ENCODE measurements around the gene FALEC.

The FALEC gene

DNA sequence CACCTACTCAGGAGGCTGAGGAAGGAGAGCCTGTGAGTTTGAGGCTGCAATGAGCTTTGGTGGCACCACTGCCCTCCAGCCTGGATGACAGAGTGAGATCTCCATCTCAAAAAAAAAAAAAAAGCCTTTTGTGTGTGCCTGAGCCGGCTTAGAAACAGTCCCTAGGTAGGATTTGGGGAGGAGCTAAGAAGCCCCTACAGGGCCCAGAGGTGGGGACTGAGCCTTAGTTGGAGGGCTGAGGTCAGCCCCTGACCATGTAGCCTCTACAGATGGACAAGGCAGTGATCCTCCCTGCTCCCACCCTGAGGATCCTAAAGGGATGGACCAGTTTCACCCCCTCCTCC lies 36.2 kb downstream of the FALEC start:
- ATAC-seq: no peak
- no peak for TF ChIP-seq ARNTL (CRISPR knock-in tag; IDR thresholded peaks at IDR 0.05; ENCODE audit: borderline replicate concordance, low read depth)
- no peak for TF ChIP-seq RARB (CRISPR knock-in tag; IDR thresholded peaks at IDR 0.05)
- TF ChIP-seq ISL1 (CRISPR knock-in tag; IDR thresholded peaks at IDR 0.05): no peak
- TF ChIP-seq, protein P1, sequence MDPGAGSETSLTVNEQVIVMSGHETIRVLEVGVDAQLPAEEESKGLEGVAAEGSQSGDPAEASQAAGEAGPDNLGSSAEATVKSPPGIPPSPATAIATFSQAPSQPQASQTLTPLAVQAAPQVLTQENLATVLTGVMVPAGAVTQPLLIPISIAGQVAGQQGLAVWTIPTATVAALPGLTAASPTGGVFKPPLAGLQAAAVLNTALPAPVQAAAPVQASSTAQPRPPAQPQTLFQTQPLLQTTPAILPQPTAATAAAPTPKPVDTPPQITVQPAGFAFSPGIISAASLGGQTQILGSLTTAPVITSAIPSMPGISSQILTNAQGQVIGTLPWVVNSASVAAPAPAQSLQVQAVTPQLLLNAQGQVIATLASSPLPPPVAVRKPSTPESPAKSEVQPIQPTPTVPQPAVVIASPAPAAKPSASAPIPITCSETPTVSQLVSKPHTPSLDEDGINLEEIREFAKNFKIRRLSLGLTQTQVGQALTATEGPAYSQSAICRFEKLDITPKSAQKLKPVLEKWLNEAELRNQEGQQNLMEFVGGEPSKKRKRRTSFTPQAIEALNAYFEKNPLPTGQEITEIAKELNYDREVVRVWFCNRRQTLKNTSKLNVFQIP (CRISPR knock-in tag; IDR thresholded peaks at IDR 0.05; ENCODE audit: borderline replicate concordance, low read depth): no peak
- no peak for TF ChIP-seq TOX (CRISPR knock-in tag; IDR thresholded peaks at IDR 0.05; ENCODE audit: borderline replicate concordance)
- no peak for TF ChIP-seq ZFP3 (CRISPR knock-in tag; IDR thresholded peaks at IDR 0.05)
- TF ChIP-seq, protein P2, sequence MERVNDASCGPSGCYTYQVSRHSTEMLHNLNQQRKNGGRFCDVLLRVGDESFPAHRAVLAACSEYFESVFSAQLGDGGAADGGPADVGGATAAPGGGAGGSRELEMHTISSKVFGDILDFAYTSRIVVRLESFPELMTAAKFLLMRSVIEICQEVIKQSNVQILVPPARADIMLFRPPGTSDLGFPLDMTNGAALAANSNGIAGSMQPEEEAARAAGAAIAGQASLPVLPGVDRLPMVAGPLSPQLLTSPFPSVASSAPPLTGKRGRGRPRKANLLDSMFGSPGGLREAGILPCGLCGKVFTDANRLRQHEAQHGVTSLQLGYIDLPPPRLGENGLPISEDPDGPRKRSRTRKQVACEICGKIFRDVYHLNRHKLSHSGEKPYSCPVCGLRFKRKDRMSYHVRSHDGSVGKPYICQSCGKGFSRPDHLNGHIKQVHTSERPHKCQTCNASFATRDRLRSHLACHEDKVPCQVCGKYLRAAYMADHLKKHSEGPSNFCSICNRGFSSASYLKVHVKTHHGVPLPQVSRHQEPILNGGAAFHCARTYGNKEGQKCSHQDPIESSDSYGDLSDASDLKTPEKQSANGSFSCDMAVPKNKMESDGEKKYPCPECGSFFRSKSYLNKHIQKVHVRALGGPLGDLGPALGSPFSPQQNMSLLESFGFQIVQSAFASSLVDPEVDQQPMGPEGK (CRISPR knock-in tag; IDR thresholded peaks at IDR 0.05; ENCODE audit: borderline replicate concordance): no peak
- no peak for TF ChIP-seq BACH2 (CRISPR knock-in tag; IDR thresholded peaks at IDR 0.05; ENCODE audit: borderline replicate concordance)
- TF ChIP-seq ZNF565 (CRISPR knock-in tag; conservative IDR thresholded peaks at IDR 0.05; ENCODE audit: low read depth): no peak
- no peak for TF ChIP-seq ZC3H10 (CRISPR knock-in tag; IDR thresholded peaks at IDR 0.05)

DNA sequence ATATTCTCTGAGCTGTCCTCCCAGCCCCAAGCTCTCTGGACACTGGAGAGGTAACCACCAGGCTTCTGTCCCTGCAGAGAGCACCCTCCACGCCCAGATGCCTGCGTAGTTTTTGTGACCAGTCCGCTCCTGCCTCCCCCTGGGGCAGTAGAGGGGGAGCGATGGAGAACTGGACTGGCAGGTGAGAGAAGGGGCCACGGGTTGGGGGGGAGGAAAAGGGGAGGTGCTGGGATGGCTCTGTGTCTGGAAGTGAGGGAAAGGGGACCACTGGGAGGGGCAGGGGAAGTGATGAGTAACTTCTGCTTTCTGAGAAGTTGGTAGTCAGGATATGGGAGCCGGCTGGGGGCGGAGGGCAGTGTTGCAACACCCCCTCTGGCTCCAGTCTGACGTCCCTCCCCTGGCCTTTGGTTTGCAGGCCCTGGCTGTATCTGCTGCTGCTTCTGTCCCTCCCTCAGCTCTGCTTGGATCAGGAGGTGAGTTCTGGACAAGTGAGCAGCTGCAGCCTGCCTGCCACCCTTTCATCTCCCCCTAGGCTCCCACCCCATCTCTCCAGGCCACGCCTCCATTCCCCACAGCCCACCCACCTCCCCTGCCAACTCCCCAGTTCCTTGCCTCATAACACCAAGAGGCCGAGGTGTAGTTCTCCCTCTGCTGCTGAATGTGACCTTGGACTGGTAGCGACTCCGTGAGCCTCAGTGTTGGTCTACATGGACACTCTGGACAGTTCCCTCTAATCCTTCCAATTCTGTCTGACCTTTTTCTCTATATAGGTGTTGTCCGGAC lies 36.8 kb downstream of the FALEC start:
- TF ChIP-seq, protein P2 (CRISPR knock-in tag; IDR thresholded peaks at IDR 0.05; ENCODE audit: borderline replicate concordance): no peak
- no peak for TF ChIP-seq ZNF565 (CRISPR knock-in tag; conservative IDR thresholded peaks at IDR 0.05; ENCODE audit: low read depth)
- ATAC-seq: peak; percentile 31

- no peak for ATAC-seq
Observed at GRCh38 chr1:150552911-150553289, 37.3 kb downstream of the FALEC start.

DNA sequence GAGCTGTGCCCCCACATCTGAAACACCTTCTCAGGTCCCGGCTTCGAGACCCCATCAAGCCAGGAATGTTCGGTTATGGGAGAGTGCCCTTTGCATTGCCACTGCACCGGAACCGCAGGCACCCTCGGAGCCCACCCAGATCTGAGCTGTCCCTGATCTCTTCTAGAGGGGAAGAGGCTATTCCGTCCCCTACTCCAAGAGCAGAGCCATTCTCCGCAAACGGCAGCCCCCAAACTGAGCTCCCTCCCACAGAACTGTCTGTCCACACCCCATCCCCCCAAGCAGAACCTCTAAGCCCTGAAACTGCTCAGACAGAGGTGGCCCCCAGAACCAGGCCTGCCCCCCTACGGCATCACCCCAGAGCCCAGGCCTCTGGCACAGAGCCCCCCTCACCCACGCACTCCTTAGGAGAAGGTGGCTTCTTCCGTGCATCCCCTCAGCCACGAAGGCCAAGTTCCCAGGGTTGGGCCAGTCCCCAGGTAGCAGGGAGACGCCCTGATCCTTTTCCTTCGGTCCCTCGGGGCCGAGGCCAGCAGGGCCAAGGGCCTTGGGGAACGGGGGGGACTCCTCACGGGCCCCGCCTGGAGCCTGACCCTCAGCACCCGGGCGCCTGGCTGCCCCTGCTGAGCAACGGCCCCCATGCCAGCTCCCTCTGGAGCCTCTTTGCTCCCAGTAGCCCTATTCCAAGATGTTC lies 38.0 kb downstream of the FALEC start:
- TF ChIP-seq, protein P2 (CRISPR knock-in tag; IDR thresholded peaks at IDR 0.05; ENCODE audit: borderline replicate concordance): no peak
- TF ChIP-seq ZFP30 (CRISPR knock-in tag; IDR thresholded peaks at IDR 0.05) (no peak), ARNTL (CRISPR knock-in tag; IDR thresholded peaks at IDR 0.05; ENCODE audit: borderline replicate concordance, low read depth) (no peak), ZFP3 (CRISPR knock-in tag; IDR thresholded peaks at IDR 0.05) (no peak), ISL1 (CRISPR knock-in tag; IDR thresholded peaks at IDR 0.05) (no peak), SNAI2 (CRISPR knock-in tag; IDR thresholded peaks at IDR 0.05) (no peak), BACH2 (CRISPR knock-in tag; IDR thresholded peaks at IDR 0.05; ENCODE audit: borderline replicate concordance) (no peak)
- TF ChIP-seq, protein P3, sequence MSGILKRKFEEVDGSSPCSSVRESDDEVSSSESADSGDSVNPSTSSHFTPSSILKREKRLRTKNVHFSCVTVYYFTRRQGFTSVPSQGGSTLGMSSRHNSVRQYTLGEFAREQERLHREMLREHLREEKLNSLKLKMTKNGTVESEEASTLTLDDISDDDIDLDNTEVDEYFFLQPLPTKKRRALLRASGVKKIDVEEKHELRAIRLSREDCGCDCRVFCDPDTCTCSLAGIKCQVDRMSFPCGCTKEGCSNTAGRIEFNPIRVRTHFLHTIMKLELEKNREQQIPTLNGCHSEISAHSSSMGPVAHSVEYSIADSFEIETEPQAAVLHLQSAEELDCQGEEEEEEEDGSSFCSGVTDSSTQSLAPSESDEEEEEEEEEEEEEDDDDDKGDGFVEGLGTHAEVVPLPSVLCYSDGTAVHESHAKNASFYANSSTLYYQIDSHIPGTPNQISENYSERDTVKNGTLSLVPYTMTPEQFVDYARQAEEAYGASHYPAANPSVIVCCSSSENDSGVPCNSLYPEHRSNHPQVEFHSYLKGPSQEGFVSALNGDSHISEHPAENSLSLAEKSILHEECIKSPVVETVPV (CRISPR knock-in tag; IDR thresholded peaks at IDR 0.05): no peak
- ATAC-seq: no peak

More at GRCh38 chr1:150552911-150553289, 37.3 kb downstream of the FALEC start:
- TF ChIP-seq PPARA (CRISPR knock-in tag; IDR thresholded peaks at IDR 0.05; ENCODE audit: borderline replicate concordance): no peak
- TF ChIP-seq BACH2 (CRISPR knock-in tag; IDR thresholded peaks at IDR 0.05; ENCODE audit: borderline replicate concordance): no peak
- no peak for TF ChIP-seq ZNF70 (CRISPR knock-in tag; IDR thresholded peaks at IDR 0.05)
- no peak for TF ChIP-seq RARB (CRISPR knock-in tag; IDR thresholded peaks at IDR 0.05)
